GM12878 (cell line): Measurements from ENCODE around the gene PTPRN2. TPM values are rescaled to one million over a fixed set of nuclear protein-coding genes. Genes with fewer than 3 reads are reported as not detected.

ENCODE experiments used
- ATAC-seq: fragments of 200-7000 bp; cut with Tn5 transposase; 3 replicates; pipeline ENCODE4 v1.9.1; 2020; ENCODE audit warnings: mild to moderate bottlenecking, moderate library complexity
- BruUV-seq: library from RNA; stranded (reverse); fragments of 400-500 nt; replicated peaks from 2 replicates; lab custom pipeline; 2021; lab: Mats Ljungman, UMichigan
- CTCF ChIA-PET: fragments of 300-600 bp; sonication (Branson Sonifier 250); formaldehyde crosslinking; extraction: SDS; loops from one replicate; lab custom pipeline; 2021; ENCODE audit warnings: inconsistent platforms; lab: Yijun Ruan, JAX
- POLR2A ChIA-PET: fragments of 350-600 bp; formaldehyde crosslinking; extraction: SDS; loops from one replicate; lab custom pipeline; 2021; ENCODE audit warnings: inconsistent platforms; lab: Charles Lee
- RAD21 ChIA-PET: fragments of 300-600 bp; sonication (Branson Sonifier 250); formaldehyde crosslinking; loops from one replicate; lab custom pipeline; 2023; ENCODE audit warnings: antibody characterized with exemption; ENCODE audit not compliant: unreplicated experiment; lab: Charles Lee
- SMC1A ChIA-PET: fragments of 300-600 bp; sonication (Branson Sonifier 250); formaldehyde crosslinking; loops from one replicate; lab custom pipeline; 2023; ENCODE audit not compliant: unreplicated experiment, uncharacterized antibody; lab: Charles Lee
- DNase-seq: peaks from one replicate; pipeline ENCODE4 v3.0.0-alpha.2; 2011; ENCODE audit warnings: low read depth, low spot score
- FAIRE-seq: peaks from 3 replicates; lab custom pipeline; 2011; peaks lifted over from hg19 to GRCh38; lab: Jason Lieb, UNC
- H2AFZ ChIP-seq: 2 replicates; pipeline ENCODE4 v1.6.0; 2011; ENCODE audit warnings: low read depth, low read length, control low read depth; ENCODE audit not compliant: control insufficient read depth
- H3K27ac ChIP-seq: 2 replicates; pipeline ENCODE4 v1.5.1; 2011; ENCODE audit warnings: control low read depth; ENCODE audit not compliant: control insufficient read depth, insufficient read depth
- H3K27me3 ChIP-seq, 2 experiments: replicated peaks in 1 of 2; 2 replicates each; pipeline versions ENCODE4 v1.6.0 to v1.6.1; 2011; ENCODE audit warnings: low read length in 1 of 2; ENCODE audit not compliant: control insufficient read depth in 2 of 2, insufficient read depth in 2 of 2
- H3K36me3 ChIP-seq, 2 experiments: 2 replicates each; pipeline ENCODE4 v1.5.1; 2011; ENCODE audit warnings: low read length in 1 of 2; ENCODE audit not compliant: control insufficient read depth in 2 of 2, insufficient read depth in 2 of 2
- H3K4me1 ChIP-seq: 2 replicates; pipeline ENCODE4 v1.6.1; 2011; ENCODE audit warnings: mild to moderate bottlenecking, low read length, moderate library complexity, mixed read lengths; ENCODE audit not compliant: control insufficient read depth, insufficient read depth
- H3K4me2 ChIP-seq: 2 replicates; pipeline ENCODE4 v1.6.0; 2011; ENCODE audit warnings: control low read depth; ENCODE audit not compliant: control insufficient read depth, insufficient read depth
- H3K4me3 ChIP-seq: fragments of 200-600 bp; sonication (generic); 2 replicates; pipeline ENCODE4 v1.5.1; 2016
- H3K79me2 ChIP-seq: 2 replicates; pipeline ENCODE4 v1.6.0; 2011; ENCODE audit warnings: low read length; ENCODE audit not compliant: control insufficient read depth, insufficient read depth
- H3K9ac ChIP-seq: 2 replicates; pipeline ENCODE4 v1.8.0; 2011; ENCODE audit warnings: low read length, control low read depth, mixed read lengths; ENCODE audit not compliant: control insufficient read depth, insufficient read depth
- H3K9me3 ChIP-seq: replicated peaks from 3 replicates; pipeline ENCODE4 v1.5.1; 2011; ENCODE audit warnings: mild to moderate bottlenecking, low read length; ENCODE audit not compliant: control insufficient read depth, insufficient read depth
- H4K20me1 ChIP-seq: 2 replicates; pipeline ENCODE4 v1.6.0; 2011; ENCODE audit not compliant: control insufficient read depth, insufficient read depth
- HDGF ChIP-seq: fragments of 450-650 bp; IDR thresholded peaks from 2 replicates; pipeline ENCODE4 v1.6.1; 2016; ENCODE audit warnings: antibody characterized with exemption
- MEF2B ChIP-seq: fragments of 450-650 bp; IDR thresholded peaks from 2 replicates; pipeline ENCODE4 v1.6.1; 2018; ENCODE audit warnings: mild to moderate bottlenecking, moderate library complexity; ENCODE audit not compliant: partially characterized antibody, poor library complexity, severe bottlenecking
- RBBP5 ChIP-seq: fragments of 200-600 bp; sonication (generic); conservative IDR thresholded peaks from 2 replicates; pipeline ENCODE4 v1.6.1; 2016
- TCF12 ChIP-seq: IDR thresholded peaks from 2 replicates; pipeline ENCODE4 v1.6.1; 2011; ENCODE audit warnings: low read depth, mild to moderate bottlenecking, low read length
- WGBS: methylation state at CpG from one replicate; pipeline ENCODE4 v1.1.6; 2016; ENCODE audit warnings: low lambda C conversion rate; ENCODE audit not compliant: insufficient replicate concordance, insufficient coverage; ENCODE audit errors: missing lambda C conversion rate; 5-methylcytosine and 5-hydroxymethylcytosine counted together
- in situ Hi-C: fragments of 300-500 bp; cut with MboI; formaldehyde crosslinking; loops from 9 replicates; pipeline ENCODE4 v1.14.3; 2018; ENCODE audit warnings: mixed read lengths
- intact Hi-C: fragments of 100-400 bp; cut with micrococcal nuclease; formaldehyde crosslinking; loops from one replicate; pipeline ENCODE4 v1.14.2; 2022; ENCODE audit not compliant: unreplicated experiment
- polyA plus RNA-seq, 11 experiments: library from polyadenylated mRNA; depleted of rRNA in 4 of 11; unstranded in 6 of 11; stranded (reverse) in 5 of 11; fragments of >200 nt; fragmentation: Nextera tagmentation in 4 of 11; fragmentation: Illumina TruSeq in 1 of 11; extraction: Ambion mirVana in 4 of 11; extraction: Trizol in 1 of 11; gene quantifications; 1 replicate in 1 of 11; 2 replicates in 10 of 11; pipeline versions ENCODE4 v1.2.1 to v1.2.3, GENCODE V29; 2011 to 2016; ENCODE audit warnings: inconsistent platforms in 2 of 11, missing spikeins in 2 of 11, low read depth in 1 of 11
- total RNA-seq, 4 experiments: library from RNA; depleted of rRNA in 3 of 4; stranded (reverse); fragments of >200 nt in 3 of 4; fragmentation: Illumina TruSeq in 1 of 4; extraction: Trizol in 1 of 4; gene quantifications; 2 replicates each; pipeline versions ENCODE4 v1.2.1 to v1.2.3, GENCODE V29; 2013 to 2021
- TF ChIP-seq, protein P1 (sequence below): IDR thresholded peaks from 2 replicates; pipeline ENCODE4 v1.6.1; 2012; ENCODE audit warnings: mild to moderate bottlenecking, low read depth, low read length

PTPRN2 gene
- total and polyA plus RNA-seq, 10 of the 15 experiments (the other 5 are each of a cell fraction or from before 2014, with no cell fraction given) = 5.4 TPM; not detected in 9

DNA sequence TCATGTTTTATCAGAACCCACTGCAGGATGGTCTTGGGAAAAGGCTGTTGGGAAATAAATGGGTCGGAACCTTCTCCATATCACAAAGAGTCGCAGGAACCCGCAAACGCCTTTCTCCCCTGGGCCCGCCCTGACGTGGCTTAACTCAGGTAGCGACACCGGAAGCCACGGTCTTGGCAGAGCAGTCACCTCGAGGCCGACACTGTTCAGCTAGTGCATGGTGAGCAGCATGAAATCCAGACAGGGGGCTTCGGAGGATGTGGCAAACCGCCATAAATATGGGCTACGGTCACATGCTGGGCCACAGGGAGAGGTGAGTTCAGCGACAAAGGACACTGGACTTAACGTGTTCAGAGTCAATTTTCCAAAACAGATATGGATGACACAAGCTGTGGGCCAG is 421.9 kb downstream of the PTPRN2 start:
- in situ Hi-C loops = no loop called here
- Histone ChIP-seq H3K27me3 (no peaks in the 10 kb centered on the region), H3K4me1 (no peaks in the 10 kb centered on the region), H3K36me3 (no peaks in the 10 kb centered on the region), H4K20me1 (no peaks in the 10 kb centered on the region), H3K9me3 (no peaks in the 10 kb centered on the region; the same call in 2 of the 3 replicates), H3K4me2 (no peak overlapping the region), H3K79me2 (no peaks in the 10 kb centered on the region), H3K4me3 (no peak overlapping the region), H3K27ac (no peak overlapping the region), H3K9ac (no peak overlapping the region), H2AFZ (no peak overlapping the region)
- no peak for FAIRE-seq
- WGBS = 63% methylated on average over 16 of the region's 16 CpGs
- ATAC-seq = no peak
- POLR2A ChIA-PET = no interaction called here
- no peak for DNase-seq
- SMC1A ChIA-PET = no interaction called here
- CTCF ChIA-PET = no interaction called here
- RAD21 ChIA-PET = no interaction called here
- intact Hi-C loops = no loop called here
- BruUV-seq = no TSS peak
- TF ChIP-seq RBBP5 (no peak), HDGF (no peak), MEF2B (no peak), TCF12 (no peak)
- TF ChIP-seq, protein P1, sequence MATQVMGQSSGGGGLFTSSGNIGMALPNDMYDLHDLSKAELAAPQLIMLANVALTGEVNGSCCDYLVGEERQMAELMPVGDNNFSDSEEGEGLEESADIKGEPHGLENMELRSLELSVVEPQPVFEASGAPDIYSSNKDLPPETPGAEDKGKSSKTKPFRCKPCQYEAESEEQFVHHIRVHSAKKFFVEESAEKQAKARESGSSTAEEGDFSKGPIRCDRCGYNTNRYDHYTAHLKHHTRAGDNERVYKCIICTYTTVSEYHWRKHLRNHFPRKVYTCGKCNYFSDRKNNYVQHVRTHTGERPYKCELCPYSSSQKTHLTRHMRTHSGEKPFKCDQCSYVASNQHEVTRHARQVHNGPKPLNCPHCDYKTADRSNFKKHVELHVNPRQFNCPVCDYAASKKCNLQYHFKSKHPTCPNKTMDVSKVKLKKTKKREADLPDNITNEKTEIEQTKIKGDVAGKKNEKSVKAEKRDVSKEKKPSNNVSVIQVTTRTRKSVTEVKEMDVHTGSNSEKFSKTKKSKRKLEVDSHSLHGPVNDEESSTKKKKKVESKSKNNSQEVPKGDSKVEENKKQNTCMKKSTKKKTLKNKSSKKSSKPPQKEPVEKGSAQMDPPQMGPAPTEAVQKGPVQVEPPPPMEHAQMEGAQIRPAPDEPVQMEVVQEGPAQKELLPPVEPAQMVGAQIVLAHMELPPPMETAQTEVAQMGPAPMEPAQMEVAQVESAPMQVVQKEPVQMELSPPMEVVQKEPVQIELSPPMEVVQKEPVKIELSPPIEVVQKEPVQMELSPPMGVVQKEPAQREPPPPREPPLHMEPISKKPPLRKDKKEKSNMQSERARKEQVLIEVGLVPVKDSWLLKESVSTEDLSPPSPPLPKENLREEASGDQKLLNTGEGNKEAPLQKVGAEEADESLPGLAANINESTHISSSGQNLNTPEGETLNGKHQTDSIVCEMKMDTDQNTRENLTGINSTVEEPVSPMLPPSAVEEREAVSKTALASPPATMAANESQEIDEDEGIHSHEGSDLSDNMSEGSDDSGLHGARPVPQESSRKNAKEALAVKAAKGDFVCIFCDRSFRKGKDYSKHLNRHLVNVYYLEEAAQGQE = no peak
